Stimulated activated CD8-positive, alpha-beta memory T cell treated with anti-CD3 and anti-CD28 coated beads, Interleukin-4, amount 100 ng/mL, for 4 hours (primary cell): ENCODE measurements around the gene AKT1S1.
A peak's percentile ranks its signal among the peaks of the same experiment; 100 is the strongest.
"Not testable (repeated sequence)": the region's sequence is repeated elsewhere in the genome, so short reads cannot be mapped to it uniquely, and the experiment has no call there.

Source experiments
- DNase-seq, 2 donors: peaks; one replicate each; pipeline ENCODE4 v3.0.0-alpha.2; 2020; ENCODE audit warnings: low read depth in 2 of 2, low spot score in 1 of 2

Gene AKT1S1

GRCh38 chr19:49877020-49877878, at the start of gene AKT1S1, which contains the start of gene TBC1D17:
Gene AKT1S1 (minus strand): TSS chr19:49877355. CDS start chr19:49873295, 4,060 bp downstream.
Gene TBC1D17 (plus strand): TSS chr19:49877702. CDS start chr19:49877724, 22 bp downstream.
- DNase-seq: peak; percentile 94 to 98

- DNase-seq: no peak
Measured at GRCh38 chr19:49926515-49926914, 49.4 kb upstream of the AKT1S1 start.

- no peak for DNase-seq
Measured at GRCh38 chr19:49925486-49925885, 48.3 kb upstream of the AKT1S1 start.

GRCh38 chr19:49924881-49925210, 47.7 kb upstream of the AKT1S1 start:
- DNase-seq: not testable (repeated sequence)

GRCh38 chr19:49924004-49924880, 47.1 kb upstream of the AKT1S1 start:
- no peak for DNase-seq

GRCh38 chr19:49923055-49924003, 46.2 kb upstream of the AKT1S1 start:
- DNase-seq: no peak

- no peak for DNase-seq
Measured at GRCh38 chr19:49921871-49922795, 45.0 kb upstream of the AKT1S1 start.

GRCh38 chr19:49920624-49921363, 43.6 kb upstream of the AKT1S1 start:
- no peak for DNase-seq

GRCh38 chr19:49918089-49918488, 40.9 kb upstream of the AKT1S1 start:
- no peak for DNase-seq

- DNase-seq: no peak
Measured at GRCh38 chr19:49916839-49917733, 39.9 kb upstream of the AKT1S1 start.

GRCh38 chr19:49915271-49915670, 38.1 kb upstream of the AKT1S1 start:
- no peak for DNase-seq

- no peak for DNase-seq
Measured at GRCh38 chr19:49913720-49914119, 36.6 kb upstream of the AKT1S1 start.

GRCh38 chr19:49912965-49913685, 36.0 kb upstream of the AKT1S1 start:
- DNase-seq: no peak

- DNase-seq: no peak
Measured at GRCh38 chr19:49911381-49912145, 34.4 kb upstream of the AKT1S1 start.

- no peak for DNase-seq
Measured at GRCh38 chr19:49910179-49910578, 33.0 kb upstream of the AKT1S1 start.
